K562 (cell line): Measurements from ENCODE around the gene HOXD12. TPM values are rescaled to one million over a fixed set of nuclear protein-coding genes. Genes with fewer than 3 reads are reported as not detected.

Experiments
- BRD9 ChIP-seq: fragments of 450-650 bp; IDR thresholded peaks from 2 replicates; pipeline ENCODE4 v1.6.1; 2018; ENCODE audit warnings: low read depth; ENCODE audit not compliant: partially characterized antibody
- CBX2 ChIP-seq: fragments of 200-600 bp; sonication (generic); IDR thresholded peaks from one replicate; pipeline ENCODE4 v1.6.1; 2012; ENCODE audit warnings: mild to moderate bottlenecking, low read length, inconsistent platforms; ENCODE audit not compliant: insufficient read depth, poor library complexity, severe bottlenecking
- MTA2 ChIP-seq: fragments of 450-650 bp; IDR thresholded peaks from 2 replicates; pipeline ENCODE4 v1.6.1; 2016; ENCODE audit warnings: low read depth
- NCOA4 ChIP-seq: fragments of 450-650 bp; IDR thresholded peaks from 2 replicates; pipeline ENCODE4 v1.6.1; 2018; ENCODE audit warnings: mild to moderate bottlenecking; ENCODE audit not compliant: partially characterized antibody
- POLR3G ChIP-seq: IDR thresholded peaks from 2 replicates; pipeline ENCODE4 v1.6.1; 2011; ENCODE audit not compliant: insufficient read length, insufficient replicate concordance; ENCODE audit errors: extremely low read depth
- PRDM10 ChIP-seq: fragments of 450-650 bp; IDR thresholded peaks from 2 replicates; pipeline ENCODE4 v1.6.1; 2018; ENCODE audit not compliant: partially characterized antibody
- SAFB ChIP-seq: fragments of 200-400 bp; formaldehyde crosslinking; IDR thresholded peaks from 2 replicates; pipeline ENCODE4 v1.6.1; 2017; ENCODE audit warnings: low read depth, low read length, borderline replicate concordance
- SREBF2 ChIP-seq: sonication (generic); formaldehyde crosslinking; IDR thresholded peaks from 2 replicates; pipeline ENCODE4 v1.4.0; 2020; ENCODE audit warnings: mild to moderate bottlenecking, missing genetic modification reagents
- SRF ChIP-seq, 2 experiments: fragments of 250-450, 450-650 bp in 1 of 2; sonication (Bioruptor Pico) in 1 of 2; sonication (generic) in 1 of 2; formaldehyde crosslinking; IDR thresholded peaks; 2 replicates each; pipeline versions ENCODE4 v1.5.0 to v1.5.1; 2020 to 2022; ENCODE audit warnings: mild to moderate bottlenecking in 1 of 2, missing genetic modification reagents in 1 of 2
- ZNF12 ChIP-seq: sonication (generic); formaldehyde crosslinking; IDR thresholded peaks from 2 replicates; pipeline ENCODE4 v1.4.0; 2020; ENCODE audit warnings: mild to moderate bottlenecking, missing genetic modification reagents
- ZNF408 ChIP-seq: fragments of 250-450 bp; sonication (Bioruptor Pico); IDR thresholded peaks from 2 replicates; pipeline ENCODE4 v1.4.0; 2020; ENCODE audit warnings: low read depth, mild to moderate bottlenecking, moderate library complexity
- ZNF830 ChIP-seq: fragments of 250-450 bp; sonication (Bioruptor Pico); IDR thresholded peaks from 2 replicates; pipeline ENCODE4 v1.5.0; 2021; ENCODE audit warnings: mild to moderate bottlenecking
- polyA plus RNA-seq, 8 experiments: library from polyadenylated mRNA; depleted of rRNA in 4 of 8; stranded (reverse) in 5 of 8; unstranded in 3 of 8; fragments of >200 nt; fragmentation: Nextera tagmentation in 2 of 8; fragmentation: Illumina TruSeq in 1 of 8; extraction: Ambion mirVana in 2 of 8; extraction: Trizol in 1 of 8; gene quantifications; 2 replicates each; pipeline versions ENCODE4 v1.2.1 to v1.2.3, GENCODE V29; 2011 to 2014; ENCODE audit warnings: inconsistent platforms in 1 of 8, missing spikeins in 1 of 8
- total RNA-seq, 7 experiments: library from RNA; depleted of rRNA in 6 of 7; stranded (reverse); fragments of >200 nt in 6 of 7; fragmentation: Illumina TruSeq in 2 of 7; extraction: Trizol in 2 of 7; gene quantifications; 2 replicates each; pipeline versions ENCODE4 v1.2.1 to v1.2.3, GENCODE V29; 2011 to 2021; ENCODE audit warnings: low replicate concordance in 1 of 7

The HOXD12 gene
- total and polyA plus RNA-seq, 9 of the 15 experiments (the other 6 are each of a cell fraction or from before 2014, with no cell fraction given), result not detected

- TF ChIP-seq PRDM10, result no peak
- TF ChIP-seq CBX2, result no peak
- no peak for TF ChIP-seq SREBF2
- TF ChIP-seq ZNF408 (CRISPR knock-in tag), result no peak
- no peak for TF ChIP-seq POLR3G
- TF ChIP-seq BRD9, result no peak
- TF ChIP-seq ZNF12 (CRISPR knock-in tag), result no peak
- no peak for TF ChIP-seq ZNF830 (CRISPR knock-in tag)
- no peak for TF ChIP-seq MTA2
- TF ChIP-seq NCOA4, result no peak
- TF ChIP-seq SRF (CRISPR knock-in tag; IDR thresholded peaks at IDR 0.05), result no peak
- no peak for TF ChIP-seq SAFB
Observed at GRCh38 chr2:176082525-176082823, 17.1 kb upstream of the HOXD12 start (continued).
